Measurements from ENCODE around the gene MPZ. TPM values are rescaled to one million over a fixed set of nuclear protein-coding genes. Genes with fewer than 3 reads are reported as not detected.

MPZ gene
- 1 to 10 TPM; 3.4 to 7.9 (median 6.1) TPM for total RNA-seq
- 4.1 TPM for total RNA-seq (2013)
- 0.63 to 6.0 (median 1.9) reads per million in 29 experiments for total RNA-seq

DNA sequence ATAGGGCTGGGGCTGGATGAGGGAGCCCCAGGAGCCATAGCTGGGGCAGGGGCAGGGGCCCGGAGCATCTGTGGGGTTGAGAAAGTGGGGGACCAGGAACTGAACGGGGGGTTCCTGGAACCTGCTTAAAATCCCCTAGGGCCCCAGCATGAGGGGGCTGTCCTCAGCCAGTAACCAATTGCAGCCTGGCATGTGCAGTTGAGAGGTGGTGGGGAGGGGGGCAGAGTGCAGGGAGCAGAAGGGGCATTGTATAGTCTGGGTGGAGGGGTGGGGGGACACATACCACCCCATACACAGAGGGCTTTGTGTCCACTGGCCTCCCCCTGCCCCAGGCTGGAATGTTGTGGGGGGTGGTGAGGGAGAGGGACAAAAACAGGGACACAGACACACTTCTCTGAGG is at the start of gene MPZ:
MPZ (minus strand) TSS at position 101 of the 400 bp plus-strand sequence; CDS start at position 38, 63 bp downstream.
- Mint-ChIP-seq H3K9me3 (no peaks in the 10 kb centered on the region), H3K36me3 (no peaks in the 10 kb centered on the region), H3K27ac (no peak within 1 kb of the TSS), H3K4me3 (no peak within 1 kb of the TSS), H3K27me3 (no peaks in the 10 kb centered on the region), H3K4me1 (peaks cover 31 to 35% (median 35%) of the 10 kb centered on the region in 3 donors)
- ATAC-seq (replicated peaks in 1 of 4) = no peak
- WGBS (ENCODE audit: insufficient coverage) = 100% methylated on average over 1 of the region's 2 CpGs
- Histone ChIP-seq H3K27me3 (replicated peaks in 1 of 2; ENCODE audit: control insufficient read depth in 2 of 2, extremely low read depth in 1 of 2, insufficient read depth in 2 of 2, low read length in 1 of 2) (no peaks in the 10 kb centered on the region), H3K36me3 (ENCODE audit: control insufficient read depth in 2 of 2, extremely low read depth in 1 of 2, insufficient read depth in 1 of 2, low read length in 1 of 2) (no peaks in the 10 kb centered on the region), H3K4me1 (ENCODE audit: control insufficient read depth in 1 of 2, extremely low read depth in 1 of 2, insufficient read depth in 2 of 2, low read length in 2 of 2) (peaks cover 8 to 32% of the 10 kb centered on the region in 2 experiments), H3K9me3 (no peaks in the 10 kb centered on the region), H3K27ac (ENCODE audit: low read length) (no peak within 1 kb of the TSS), H3K4me3 (ENCODE audit: control insufficient read depth in 1 of 2, extremely low read depth in 1 of 2, low read length in 1 of 2) (no peak within 1 kb of the TSS)
- no peak for DNase-seq
- POLR2A ChIA-PET = no interaction called here
- CTCF ChIA-PET = no interaction called here

- ChIA-PET CTCF (no interaction called here), POLR2A (no interaction called here)
- H3K36me3 Mint-ChIP-seq = peaks cover 26% of the 10 kb centered on the region
- H3K4me3 Mint-ChIP-seq = no peak overlapping the region
- no peak overlapping the region for H3K4me3 ChIP-seq (ENCODE audit: control insufficient read depth in 1 of 2, extremely low read depth in 1 of 2, low read length in 1 of 2)
- peaks cover 0 to 36% of the 10 kb centered on the region in 2 donors for H3K36me3 ChIP-seq (ENCODE audit: control insufficient read depth in 2 of 2, extremely low read depth in 1 of 2, insufficient read depth in 1 of 2, low read length in 1 of 2)
- H3K9me3 Mint-ChIP-seq = no peaks in the 10 kb centered on the region
- H3K27ac ChIP-seq (ENCODE audit: low read length) = no peak overlapping the region
- ATAC-seq (replicated peaks in 1 of 4) (no peak), DNase-seq (no peak)
- H3K4me1 ChIP-seq (ENCODE audit: control insufficient read depth in 1 of 2, extremely low read depth in 1 of 2, insufficient read depth in 2 of 2, low read length in 2 of 2) = no peaks in the 10 kb centered on the region
- H3K4me1 Mint-ChIP-seq = peaks cover 0 to 7% (median 5%) of the 10 kb centered on the region in 3 donors
- no peaks in the 10 kb centered on the region for H3K9me3 ChIP-seq
- H3K27me3 Mint-ChIP-seq = no peaks in the 10 kb centered on the region
- H3K27ac Mint-ChIP-seq = peak overlapping the region in 1 of 2 donors; percentile 44
- no peaks in the 10 kb centered on the region for H3K27me3 ChIP-seq (replicated peaks in 1 of 2; ENCODE audit: control insufficient read depth in 2 of 2, extremely low read depth in 1 of 2, insufficient read depth in 2 of 2, low read length in 1 of 2)
These were observed 49.5 kb upstream of the MPZ start for GRCh38 chr1:161359291-161359690.

- Histone ChIP-seq H3K27me3 (replicated peaks in 1 of 2; ENCODE audit: control insufficient read depth in 2 of 2, extremely low read depth in 1 of 2, insufficient read depth in 2 of 2, low read length in 1 of 2) (no peaks in the 10 kb centered on the region), H3K4me1 (ENCODE audit: control insufficient read depth in 1 of 2, extremely low read depth in 1 of 2, insufficient read depth in 2 of 2, low read length in 2 of 2) (no peaks in the 10 kb centered on the region), H3K36me3 (ENCODE audit: control insufficient read depth in 2 of 2, extremely low read depth in 1 of 2, insufficient read depth in 1 of 2, low read length in 1 of 2) (peaks cover 0 to 32% of the 10 kb centered on the region in 2 donors), H3K4me3 (ENCODE audit: control insufficient read depth in 1 of 2, extremely low read depth in 1 of 2, low read length in 1 of 2) (no peak overlapping the region), H3K27ac (ENCODE audit: low read length) (no peak overlapping the region), H3K9me3 (no peaks in the 10 kb centered on the region)
- H3K27ac Mint-ChIP-seq = no peak overlapping the region
- ATAC-seq (replicated peaks in 1 of 4) (no peak), DNase-seq (no peak)
- 99% methylated on average over 7 of the region's 8 CpGs for WGBS (ENCODE audit: insufficient coverage)
- no peaks in the 10 kb centered on the region for H3K27me3 Mint-ChIP-seq
- H3K4me1 Mint-ChIP-seq = peaks cover 0 to 9% (median 5%) of the 10 kb centered on the region in 3 donors
- ChIA-PET CTCF (interaction anchor here in 1 of 2 donors (0.7 kb wide), 1 partner anchor 1235 kb away, joined by 6 read pairs; no protein-coding TSS in a partner anchor), POLR2A (no interaction called here)
- H3K4me3 Mint-ChIP-seq = no peak overlapping the region
- H3K9me3 Mint-ChIP-seq = no peaks in the 10 kb centered on the region
- H3K36me3 Mint-ChIP-seq = peaks cover 17% of the 10 kb centered on the region
These were observed 47.3 kb upstream of the MPZ start for GRCh38 chr1:161357073-161357472.

GRCh38 chr1:161351482-161351881 is 41.7 kb upstream of the MPZ start:
- H3K9me3 ChIP-seq = no peaks in the 10 kb centered on the region
- H3K4me1 Mint-ChIP-seq = peaks cover 0 to 8% (median 2%) of the 10 kb centered on the region in 3 donors
- H3K27me3 Mint-ChIP-seq = no peaks in the 10 kb centered on the region
- H3K27ac Mint-ChIP-seq = no peak overlapping the region
- H3K4me3 Mint-ChIP-seq = no peak overlapping the region
- whole genome bisulfite sequencing (ENCODE audit: insufficient coverage) = no CpG with 5 or more reads among the region's 1 CpG
- H3K27me3 ChIP-seq (replicated peaks in 1 of 2; ENCODE audit: control insufficient read depth in 2 of 2, extremely low read depth in 1 of 2, insufficient read depth in 2 of 2, low read length in 1 of 2) = no peaks in the 10 kb centered on the region
- H3K27ac ChIP-seq (ENCODE audit: low read length) = no peak overlapping the region
- H3K36me3 Mint-ChIP-seq = peaks cover 14% of the 10 kb centered on the region
- no peaks in the 10 kb centered on the region for H3K9me3 Mint-ChIP-seq
- H3K4me1 ChIP-seq (ENCODE audit: control insufficient read depth in 1 of 2, extremely low read depth in 1 of 2, insufficient read depth in 2 of 2, low read length in 2 of 2) = no peaks in the 10 kb centered on the region
- peaks cover 0 to 18% of the 10 kb centered on the region in 2 donors for H3K36me3 ChIP-seq (ENCODE audit: control insufficient read depth in 2 of 2, extremely low read depth in 1 of 2, insufficient read depth in 1 of 2, low read length in 1 of 2)
- ATAC-seq (replicated peaks in 1 of 4) (no peak), DNase-seq (no peak)
- H3K4me3 ChIP-seq (ENCODE audit: control insufficient read depth in 1 of 2, extremely low read depth in 1 of 2, low read length in 1 of 2) = no peak overlapping the region
- ChIA-PET CTCF (interaction anchor here in 1 of 2 donors (0.8 kb wide), 1 partner anchor 143 kb away, joined by 3 read pairs; no protein-coding TSS in a partner anchor), POLR2A (no interaction called here)

- Mint-ChIP-seq H3K4me3 (no peak overlapping the region), H3K27me3 (no peaks in the 10 kb centered on the region), H3K4me1 (peaks cover 0 to 8% (median 2%) of the 10 kb centered on the region in 3 donors), H3K9me3 (no peaks in the 10 kb centered on the region), H3K27ac (no peak overlapping the region), H3K36me3 (peaks cover 11% of the 10 kb centered on the region)
- H3K4me1 ChIP-seq (ENCODE audit: control insufficient read depth in 1 of 2, extremely low read depth in 1 of 2, insufficient read depth in 2 of 2, low read length in 2 of 2) = no peaks in the 10 kb centered on the region
- ChIA-PET CTCF (no interaction called here), POLR2A (no interaction called here)
- H3K27me3 ChIP-seq (replicated peaks in 1 of 2; ENCODE audit: control insufficient read depth in 2 of 2, extremely low read depth in 1 of 2, insufficient read depth in 2 of 2, low read length in 1 of 2) = no peaks in the 10 kb centered on the region
- WGBS (ENCODE audit: insufficient coverage) = no CpG with 5 or more reads among the region's 1 CpG
- no peak overlapping the region for H3K4me3 ChIP-seq (ENCODE audit: control insufficient read depth in 1 of 2, extremely low read depth in 1 of 2, low read length in 1 of 2)
- no peak for ATAC-seq (replicated peaks in 1 of 4)
- no peak overlapping the region for H3K27ac ChIP-seq (ENCODE audit: low read length)
- no peaks in the 10 kb centered on the region for H3K9me3 ChIP-seq
- H3K36me3 ChIP-seq (ENCODE audit: control insufficient read depth in 2 of 2, extremely low read depth in 1 of 2, insufficient read depth in 1 of 2, low read length in 1 of 2) = peaks cover 0 to 20% of the 10 kb centered on the region in 2 donors
- no peak for DNase-seq
These were observed 40.9 kb upstream of the MPZ start for GRCh38 chr1:161350671-161351070.

DNA sequence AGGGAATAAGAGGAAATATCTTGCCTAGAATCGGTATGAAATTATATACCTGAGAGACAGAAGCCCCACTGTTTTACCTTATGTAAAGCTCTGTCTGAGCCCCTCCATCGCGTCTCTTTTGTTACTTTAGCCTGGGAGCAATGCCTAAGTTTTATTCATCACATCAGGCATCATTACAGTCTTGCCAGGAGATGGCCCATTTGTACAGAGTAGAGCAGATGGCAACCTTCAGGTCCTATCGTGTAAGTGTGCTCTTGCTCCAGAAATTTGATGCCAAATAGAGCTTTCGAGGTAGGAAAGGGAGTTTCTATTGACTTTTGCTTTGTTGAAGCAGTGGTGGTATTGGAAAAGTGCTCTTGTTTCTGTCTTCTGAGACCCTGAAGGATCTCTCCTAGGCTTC is 33.1 kb upstream of the MPZ start:
- no peak overlapping the region for H3K27ac ChIP-seq (ENCODE audit: low read length)
- no peaks in the 10 kb centered on the region for H3K9me3 ChIP-seq
- no peak for DNase-seq
- Mint-ChIP-seq H3K27ac (no peak overlapping the region), H3K4me3 (no peak overlapping the region), H3K4me1 (peaks cover 0 to 5% (median 2%) of the 10 kb centered on the region in 3 donors), H3K27me3 (no peaks in the 10 kb centered on the region), H3K36me3 (peaks cover 41% of the 10 kb centered on the region), H3K9me3 (no peaks in the 10 kb centered on the region)
- no peaks in the 10 kb centered on the region for H3K4me1 ChIP-seq (ENCODE audit: control insufficient read depth in 1 of 2, extremely low read depth in 1 of 2, insufficient read depth in 2 of 2, low read length in 2 of 2)
- H3K36me3 ChIP-seq (ENCODE audit: control insufficient read depth in 2 of 2, extremely low read depth in 1 of 2, insufficient read depth in 1 of 2, low read length in 1 of 2) = peaks cover 0 to 49% of the 10 kb centered on the region in 2 donors
- H3K4me3 ChIP-seq (ENCODE audit: control insufficient read depth in 1 of 2, extremely low read depth in 1 of 2, low read length in 1 of 2) = no peak overlapping the region
- ChIA-PET CTCF (interaction anchor here (0.7 kb wide), 2 partner anchors 110 to 117 kb away, joined by 4 to 5 read pairs; partner anchors contain the start of gene TOMM40L (in 1 of the 2)), POLR2A (interaction anchor here in 1 of 2 donors (0.6 kb wide), 1 partner anchor 24 kb away, joined by 6 read pairs; no protein-coding TSS in a partner anchor)
- ATAC-seq (replicated peaks in 1 of 4) = no peak
- no peaks in the 10 kb centered on the region for H3K27me3 ChIP-seq (replicated peaks in 1 of 2; ENCODE audit: control insufficient read depth in 2 of 2, extremely low read depth in 1 of 2, insufficient read depth in 2 of 2, low read length in 1 of 2)
- WGBS (ENCODE audit: insufficient coverage) = 95% methylated on average over 2 of the region's 5 CpGs

All from T-cell (primary cell).